H1 (cell line): ENCODE measurements around the gene TMEM200B. TPM values are rescaled to one million over a fixed set of nuclear protein-coding genes. Genes with fewer than 3 reads are reported as not detected.

Experiments used
- CTCF ChIA-PET: fragments of 300-600 bp; sonication (Branson Sonifier 250); formaldehyde crosslinking; loops from one replicate; lab custom pipeline; 2021; ENCODE audit not compliant: partially characterized antibody; lab: Charles Lee
- POLR2A ChIA-PET: fragments of 300-600 bp; sonication (Branson Sonifier 250); formaldehyde crosslinking; loops from one replicate; lab custom pipeline; 2021; ENCODE audit warnings: inconsistent platforms; ENCODE audit not compliant: partially characterized antibody; lab: Charles Lee
- DNase-seq, 2 experiments: peaks; one replicate each; pipeline versions ENCODE4 v3.0.0 to v3.0.0-alpha.2; 2010 to 2022; ENCODE audit warnings: low spot score in 2 of 2, low read depth in 1 of 2, mixed read lengths in 1 of 2
- FAIRE-seq: peaks from 2 replicates; lab custom pipeline; 2011; peaks lifted over from hg19 to GRCh38; lab: Jason Lieb, UNC
- H2AFZ ChIP-seq: 2 replicates; pipeline ENCODE4 v1.8.1; 2012; ENCODE audit warnings: low read length, inconsistent platforms
- H2AK5ac ChIP-seq: 2 replicates; pipeline ENCODE4 v1.6.1; 2013; ENCODE audit warnings: low read depth, low read length
- H2BK120ac ChIP-seq: replicated peaks from 2 replicates; pipeline ENCODE3; 2013; ENCODE audit warnings: low read depth, low read length, inconsistent platforms
- H2BK12ac ChIP-seq: 2 replicates; pipeline ENCODE4 v1.6.1; 2013; ENCODE audit warnings: low read depth, low read length
- H2BK15ac ChIP-seq: 2 replicates; pipeline ENCODE4 v1.6.1; 2013; ENCODE audit warnings: low read length
- H2BK20ac ChIP-seq: 2 replicates; pipeline ENCODE4 v1.6.1; 2013; ENCODE audit warnings: low read length
- H2BK5ac ChIP-seq: 2 replicates; pipeline ENCODE4 v1.6.1; 2013; ENCODE audit warnings: low read depth, low read length
- H3K14ac ChIP-seq: 2 replicates; pipeline ENCODE4 v1.6.1; 2013; ENCODE audit warnings: inconsistent platforms; ENCODE audit not compliant: insufficient read length
- H3K18ac ChIP-seq: 2 replicates; pipeline ENCODE4 v1.6.1; 2013; ENCODE audit warnings: low read length; ENCODE audit errors: extremely low read depth
- H3K23ac ChIP-seq: 2 replicates; pipeline ENCODE4 v1.6.1; 2013; ENCODE audit warnings: inconsistent platforms; ENCODE audit not compliant: insufficient read length
- H3K23me2 ChIP-seq: 2 replicates; pipeline ENCODE4 v1.6.1; 2013; ENCODE audit warnings: low read depth, low read length
- H3K27ac ChIP-seq: 2 replicates; pipeline ENCODE4 v1.6.1; 2011; ENCODE audit warnings: low read depth, low read length, inconsistent platforms
- H3K27me3 ChIP-seq, 4 experiments: replicated peaks in 1 of 4; 1 replicate in 1 of 4; 2 replicates in 3 of 4; pipeline versions ENCODE4 v1.6.1 to v1.8.1; 2011 to 2013; ENCODE audit warnings: low read length in 3 of 4, mild to moderate bottlenecking in 3 of 4, inconsistent platforms in 2 of 4, mixed read lengths in 2 of 4, moderate library complexity in 1 of 4; ENCODE audit not compliant: control insufficient read depth in 3 of 4, insufficient read depth in 3 of 4; ENCODE audit errors: extremely low read depth in 1 of 4
- H3K36me3 ChIP-seq, 4 experiments: 2 replicates each; pipeline versions ENCODE4 v1.6.1 to v1.8.1; 2011 to 2013; ENCODE audit warnings: mild to moderate bottlenecking in 4 of 4, low read length in 3 of 4, moderate library complexity in 2 of 4, control low read depth in 1 of 4, inconsistent platforms in 1 of 4; ENCODE audit not compliant: insufficient read depth in 4 of 4, control insufficient read depth in 2 of 4
- H3K4ac ChIP-seq: replicated peaks from 2 replicates; pipeline ENCODE3; 2013; ENCODE audit warnings: low read length, low read depth, mixed read lengths, inconsistent platforms; ENCODE audit not compliant: insufficient read length
- H3K4me1 ChIP-seq, 4 experiments: replicated peaks in 1 of 4; 1 replicate in 1 of 4; 2 replicates in 3 of 4; pipeline versions ENCODE4 v1.6.1 to v1.8.1; 2011 to 2013; ENCODE audit warnings: low read length in 3 of 4, inconsistent platforms in 2 of 4, mixed read lengths in 1 of 4; ENCODE audit not compliant: insufficient read depth in 4 of 4, control insufficient read depth in 3 of 4
- H3K4me2 ChIP-seq, 2 experiments: 2 replicates each; pipeline versions ENCODE4 v1.6.1 to v1.8.1; 2011 to 2013; ENCODE audit warnings: low read depth in 2 of 2, low read length in 2 of 2, control low read depth in 1 of 2, inconsistent platforms in 1 of 2, mild to moderate bottlenecking in 1 of 2; ENCODE audit not compliant: insufficient read depth in 1 of 2
- H3K4me3 ChIP-seq, 4 experiments: fragments of 200-600, 300-600 bp in 1 of 4; sonication (generic), shearing (Covaris generic), sonication (Bioruptor Twin) in 1 of 4; 2 replicates each; pipeline versions ENCODE4 v1.5.1 to v1.8.1; 2011 to 2016; ENCODE audit warnings: low read length in 4 of 4, low read depth in 3 of 4, control low read depth in 2 of 4, inconsistent platforms in 2 of 4, mild to moderate bottlenecking in 2 of 4, mixed read lengths in 1 of 4, moderate library complexity in 1 of 4; ENCODE audit not compliant: insufficient read depth in 2 of 4; ENCODE audit errors: extremely low read depth in 1 of 4
- H3K56ac ChIP-seq: replicated peaks from 2 replicates; pipeline ENCODE3; 2013; ENCODE audit warnings: low read depth, mild to moderate bottlenecking, mixed read lengths, low read length, inconsistent platforms; ENCODE audit not compliant: insufficient read length
- H3K79me1 ChIP-seq: 2 replicates; pipeline ENCODE4 v1.6.1; 2013; ENCODE audit warnings: low read depth, low read length, control low read depth
- H3K79me2 ChIP-seq, 2 experiments: 2 replicates each; pipeline versions ENCODE4 v1.6.1 to v1.8.1; 2012 to 2013; ENCODE audit warnings: low read length in 2 of 2, mild to moderate bottlenecking in 2 of 2, inconsistent platforms in 1 of 2; ENCODE audit not compliant: insufficient read depth in 2 of 2, control insufficient read depth in 1 of 2
- H3K9ac ChIP-seq, 4 experiments: replicated peaks in 1 of 4; 1 replicate in 1 of 4; 2 replicates in 3 of 4; pipeline versions ENCODE4 v1.6.1 to v1.8.1; 2011 to 2013; ENCODE audit warnings: low read depth in 3 of 4, low read length in 3 of 4, control low read depth in 2 of 4, mild to moderate bottlenecking in 2 of 4, moderate library complexity in 2 of 4, inconsistent platforms in 1 of 4; ENCODE audit errors: extremely low read depth in 1 of 4
- H3K9me3 ChIP-seq, 2 experiments: 2 replicates each; pipeline versions ENCODE4 v1.6.1 to v1.8.1; 2012 to 2013; ENCODE audit warnings: mild to moderate bottlenecking in 2 of 2, moderate library complexity in 2 of 2, control low read depth in 1 of 2, inconsistent platforms in 1 of 2, low read depth in 1 of 2, low read length in 1 of 2, mixed read lengths in 1 of 2; ENCODE audit not compliant: insufficient read depth in 2 of 2
- H4K20me1 ChIP-seq, 2 experiments: replicated peaks in 1 of 2; 2 replicates each; pipeline versions ENCODE3 to v1.8.1; 2011 to 2013; ENCODE audit warnings: inconsistent platforms in 2 of 2, low read length in 2 of 2, mild to moderate bottlenecking in 1 of 2; ENCODE audit not compliant: insufficient read depth in 2 of 2, control insufficient read depth in 1 of 2
- H4K5ac ChIP-seq: 2 replicates; pipeline ENCODE4 v1.6.1; 2013; ENCODE audit warnings: low read length, low read depth, mixed read lengths, inconsistent platforms; ENCODE audit not compliant: insufficient read length
- H4K8ac ChIP-seq: 2 replicates; pipeline ENCODE4 v1.8.0; 2013; ENCODE audit warnings: mild to moderate bottlenecking, moderate library complexity, low read length, inconsistent platforms; ENCODE audit not compliant: insufficient read depth; ENCODE audit errors: extremely low read depth
- H4K91ac ChIP-seq: replicated peaks from 2 replicates; pipeline ENCODE3; 2013; ENCODE audit warnings: low read length, mixed read lengths, inconsistent platforms; ENCODE audit not compliant: insufficient read length
- ASH2L ChIP-seq: fragments of 200-600, 300-600 bp; sonication (generic); IDR thresholded peaks from one replicate; pipeline ENCODE4 v1.7.1; 2017; ENCODE audit warnings: low read length
- BACH1 ChIP-seq: IDR thresholded peaks from 2 replicates; pipeline ENCODE4 v1.6.1; 2012; ENCODE audit warnings: low read length, improper control_type of control experiment
- CBX5 ChIP-seq: fragments of 300-800, 300-1000 bp; sonication (generic); IDR thresholded peaks from 2 replicates; pipeline ENCODE4 v1.7.1; 2016; ENCODE audit warnings: antibody characterized with exemption, low read length, low read depth
- EZH2 ChIP-seq: fragments of 200-600 bp; sonication (generic); IDR thresholded peaks from 2 replicates; pipeline ENCODE4 v1.7.1; 2012; ENCODE audit warnings: low read depth, mild to moderate bottlenecking, moderate library complexity, low read length, inconsistent platforms; ENCODE audit not compliant: severe bottlenecking
- JUND ChIP-seq: IDR thresholded peaks from 2 replicates; pipeline ENCODE4 v1.6.1; 2011; ENCODE audit warnings: mild to moderate bottlenecking, improper control_type of control experiment, low read length
- KDM5A ChIP-seq: fragments of 200-600 bp; IDR thresholded peaks from 2 replicates; pipeline ENCODE4 v1.7.1; 2012; ENCODE audit warnings: mild to moderate bottlenecking, low read length, inconsistent platforms, mixed read lengths
- RXRA ChIP-seq: IDR thresholded peaks from 2 replicates; pipeline ENCODE4 v1.6.1; 2011; ENCODE audit warnings: low read depth, mild to moderate bottlenecking, low read length, moderate library complexity; ENCODE audit not compliant: insufficient read depth
- SP2 ChIP-seq: IDR thresholded peaks from 2 replicates; pipeline ENCODE4 v1.6.1; 2012; ENCODE audit warnings: mild to moderate bottlenecking, low read length, inconsistent platforms
- TAF1 ChIP-seq: IDR thresholded peaks from 2 replicates; pipeline ENCODE4 v1.6.1; 2011; ENCODE audit warnings: mild to moderate bottlenecking, low read depth, low read length
- TBP ChIP-seq: IDR thresholded peaks from 2 replicates; pipeline ENCODE4 v1.6.1; 2011; ENCODE audit warnings: low read depth, low read length, improper control_type of control experiment
- ZNF274 ChIP-seq: IDR thresholded peaks from 2 replicates; pipeline ENCODE4 v1.7.0; 2012; ENCODE audit warnings: low read length, borderline replicate concordance; ENCODE audit errors: extremely low read depth
- WGBS, 2 experiments: shearing (Covaris generic) in 1 of 2; methylation state at CpG; one replicate each; pipeline versions ENCODE4 v1.1.6 to v1.1.7; 2013 to 2015; ENCODE audit warnings: low lambda C conversion rate in 2 of 2, mixed read lengths in 2 of 2, inconsistent platforms in 1 of 2, low coverage in 1 of 2, missing lambda C conversion rate in 1 of 2; ENCODE audit not compliant: insufficient replicate concordance in 2 of 2, insufficient coverage in 1 of 2, insufficient read length in 1 of 2; ENCODE audit errors: extremely low coverage in 1 of 2, missing lambda C conversion rate in 1 of 2; 5-methylcytosine and 5-hydroxymethylcytosine counted together
- polyA plus RNA-seq, 7 experiments: library from polyadenylated mRNA; depleted of rRNA in 3 of 7; stranded (reverse) in 5 of 7; unstranded in 2 of 7; fragments of >200 nt in 5 of 7; fragments of 200-250 nt in 2 of 7; gene quantifications; 1 replicate in 5 of 7; 2 replicates in 1 of 7; 4 replicates in 1 of 7; pipeline versions ENCODE4 v1.2.1 to v1.2.3, GENCODE V29; 2011 to 2013; ENCODE audit warnings: missing spikeins in 2 of 7, mixed read lengths in 2 of 7
- total RNA-seq: library from RNA; stranded (reverse); fragmentation: NEBNext Ultra II Directional; extraction: Animal tissue kit (Norgen Biotek cat#: 25700); gene quantifications from 2 replicates; pipeline ENCODE4 v1.2.1, GENCODE V29; 2021

TMEM200B gene
- total and polyA plus RNA-seq, 2 of the 8 experiments (the other 6 are each of a cell fraction or from before 2014, with no cell fraction given): 4.9 to 11.0 TPM

DNA sequence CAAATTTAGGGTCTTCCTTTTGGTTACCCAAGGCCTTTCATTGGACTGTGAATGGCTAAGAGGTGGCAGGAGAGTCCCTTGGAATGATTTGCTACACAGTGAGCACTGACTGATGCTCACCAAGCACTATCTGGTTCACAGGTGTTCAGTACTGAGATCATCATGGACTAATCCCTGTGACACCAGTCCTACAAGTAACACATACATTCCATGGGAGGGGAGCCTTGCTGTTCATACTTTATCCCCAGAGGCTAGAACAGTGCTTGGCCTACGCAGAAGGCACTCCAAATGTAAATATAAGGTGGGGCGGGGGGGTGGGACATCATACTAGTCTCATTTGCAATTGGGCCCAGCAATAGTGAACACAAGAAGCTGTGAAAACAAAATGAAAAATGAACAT lies 20.5 kb upstream of the TMEM200B start:
- POLR2A ChIA-PET: interaction anchor here (1.6 to 3.8 kb wide), 3 partner anchors 10 to 37 kb away, joined by 5 to 19 read pairs (median 7); partner anchors contain the start of gene TMEM200B
- no peak overlapping the region for H3K4me2 ChIP-seq
- no peak overlapping the region for H4K91ac ChIP-seq
- H3K27me3 ChIP-seq: no peaks in the 10 kb centered on the region
- H3K27ac ChIP-seq: no peak overlapping the region
- no peaks in the 10 kb centered on the region for H3K4me1 ChIP-seq
- CTCF ChIA-PET: interaction anchor here (1.2 kb wide), 1 partner anchor 26 kb away, joined by 3 read pairs; no protein-coding TSS in a partner anchor
- H3K79me1 ChIP-seq: 0 out of 2 replicates have a peak, but pooled peaks cover 2% of the 10 kb centered on the region
- H4K5ac ChIP-seq: no peak overlapping the region
- no peak overlapping the region for H2AK5ac ChIP-seq
- H2BK120ac ChIP-seq: no peak overlapping the region
- H3K4ac ChIP-seq: no peak overlapping the region
- 97% methylated on average over 2 of the region's 2 CpGs; no CpG with 5 or more reads in 1 of the 2 experiments for WGBS, 2 experiments
- no peak overlapping the region for H2BK5ac ChIP-seq
- no peak overlapping the region for H3K18ac ChIP-seq
- TF ChIP-seq TBP: no peak
- no peak for TF ChIP-seq EZH2
- TF ChIP-seq BACH1: no peak
- no peak for TF ChIP-seq CBX5
- TF ChIP-seq ZNF274: no peak
- no peak for TF ChIP-seq SP2
- no peak for TF ChIP-seq TAF1
- TF ChIP-seq ASH2L: no peak
- TF ChIP-seq JUND: no peak
- no peak for TF ChIP-seq KDM5A
- no peak for TF ChIP-seq RXRA
- no peak overlapping the region for H3K14ac ChIP-seq
- no peak overlapping the region for H2BK15ac ChIP-seq
- peaks cover 0 to 2% of the 10 kb centered on the region in 2 experiments for H4K20me1 ChIP-seq
- H3K23me2 ChIP-seq: no peaks in the 10 kb centered on the region
- H3K79me2 ChIP-seq: no peaks in the 10 kb centered on the region
- no peak overlapping the region for H3K23ac ChIP-seq
- H3K56ac ChIP-seq: no peak overlapping the region
- no peak overlapping the region for H2BK12ac ChIP-seq
- DNase-seq (no peak), FAIRE-seq (no peak)
- H3K4me3 ChIP-seq: no peak overlapping the region
- no peak overlapping the region for H2BK20ac ChIP-seq
- no peak overlapping the region for H3K9ac ChIP-seq
- H3K9me3 ChIP-seq: peaks cover 0 to 2% of the 10 kb centered on the region in 2 experiments; a peak in 1 of 4 replicates
- H2AFZ ChIP-seq: no peak overlapping the region
- peaks cover 14 to 40% (median 30%) of the 10 kb centered on the region in 4 experiments for H3K36me3 ChIP-seq
- H4K8ac ChIP-seq: no peak overlapping the region
